Fibroblast of the aortic adventitia (primary cell): ENCODE results near the gene EVI5. TPM values are rescaled to one million over a fixed set of nuclear protein-coding genes. Genes with fewer than 3 reads are reported as not detected.

Source experiments
- DNase-seq: peaks from one replicate; pipeline ENCODE4 v3.0.0-alpha.2; 2010; ENCODE audit warnings: low read depth
- H3K4me3 ChIP-seq: 2 replicates; pipeline ENCODE4 v1.5.1; 2011; ENCODE audit warnings: low read depth, mild to moderate bottlenecking, control low read depth, low read length, moderate library complexity
- CTCF ChIP-seq: IDR thresholded peaks from 2 replicates; pipeline ENCODE4 v1.5.1; 2011; ENCODE audit warnings: mild to moderate bottlenecking, low read length, control low read depth, inconsistent platforms; ENCODE audit not compliant: insufficient read depth
- total RNA-seq: library from RNA; depleted of rRNA; stranded (reverse); fragments of >200 nt; gene quantifications from 2 replicates; pipeline ENCODE4 v1.2.3, GENCODE V29; 2012; ENCODE audit warnings: low replicate concordance

Gene EVI5
- total RNA-seq, 1 donor: 55.3 TPM

- DNase-seq: no peak
- H3K4me3 ChIP-seq: no peak overlapping the region
- no peak for TF ChIP-seq CTCF
These were observed 265.9 kb downstream of the EVI5 start for GRCh38 chr1:92519043-92519442.

- TF ChIP-seq CTCF: no peak
- no peak for DNase-seq
- H3K4me3 ChIP-seq: no peak overlapping the region
These were observed 268.3 kb downstream of the EVI5 start for GRCh38 chr1:92516574-92516973.

DNA sequence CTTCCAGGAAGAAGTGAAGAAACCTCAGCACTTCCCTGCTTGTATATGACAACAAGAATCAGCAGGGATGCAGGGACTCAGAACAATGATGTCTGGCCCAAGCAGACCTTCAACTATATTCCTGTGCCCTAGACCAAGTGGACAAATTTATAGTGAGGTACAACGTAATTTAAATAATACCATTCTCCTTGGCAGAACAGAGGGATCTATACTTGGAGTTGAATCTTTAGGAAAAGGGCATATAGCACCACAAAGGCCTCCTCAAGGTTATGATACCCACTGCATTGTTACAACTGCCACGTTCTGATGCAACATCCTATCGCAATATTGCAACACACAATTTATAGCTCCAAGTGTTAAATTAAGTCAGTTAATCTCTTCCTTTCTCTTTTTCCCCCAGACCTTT lies 269.1 kb downstream of the EVI5 start:
- H3K4me3 ChIP-seq: no peak overlapping the region
- no peak for TF ChIP-seq CTCF
- DNase-seq: peak; percentile 14

DNA sequence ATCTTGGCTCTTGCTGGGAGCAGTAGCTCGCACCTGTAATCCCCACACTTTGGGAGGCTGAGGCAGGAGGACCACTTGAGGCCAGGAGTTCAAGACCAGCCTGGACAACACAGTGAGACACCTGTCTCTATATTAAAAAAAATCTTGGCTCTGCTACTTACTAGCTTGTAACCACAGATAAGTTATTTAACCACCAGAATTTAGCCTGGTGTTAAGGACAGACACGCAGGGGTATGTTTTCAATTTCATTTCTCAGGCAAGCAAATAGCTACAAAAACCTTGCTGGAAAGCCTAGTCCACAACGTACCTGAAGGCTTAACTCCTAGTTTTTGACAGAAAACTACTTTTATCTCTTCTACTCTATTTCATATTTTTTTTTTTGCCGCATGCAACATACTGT lies 273.4 kb downstream of the EVI5 start:
- TF ChIP-seq CTCF: no peak
- H3K4me3 ChIP-seq: no peak overlapping the region
- DNase-seq: no peak

GRCh38 chr1:92509619-92510018 lies 275.3 kb downstream of the EVI5 start:
- no peak for TF ChIP-seq CTCF
- H3K4me3 ChIP-seq: no peak overlapping the region
- DNase-seq: no peak

DNA sequence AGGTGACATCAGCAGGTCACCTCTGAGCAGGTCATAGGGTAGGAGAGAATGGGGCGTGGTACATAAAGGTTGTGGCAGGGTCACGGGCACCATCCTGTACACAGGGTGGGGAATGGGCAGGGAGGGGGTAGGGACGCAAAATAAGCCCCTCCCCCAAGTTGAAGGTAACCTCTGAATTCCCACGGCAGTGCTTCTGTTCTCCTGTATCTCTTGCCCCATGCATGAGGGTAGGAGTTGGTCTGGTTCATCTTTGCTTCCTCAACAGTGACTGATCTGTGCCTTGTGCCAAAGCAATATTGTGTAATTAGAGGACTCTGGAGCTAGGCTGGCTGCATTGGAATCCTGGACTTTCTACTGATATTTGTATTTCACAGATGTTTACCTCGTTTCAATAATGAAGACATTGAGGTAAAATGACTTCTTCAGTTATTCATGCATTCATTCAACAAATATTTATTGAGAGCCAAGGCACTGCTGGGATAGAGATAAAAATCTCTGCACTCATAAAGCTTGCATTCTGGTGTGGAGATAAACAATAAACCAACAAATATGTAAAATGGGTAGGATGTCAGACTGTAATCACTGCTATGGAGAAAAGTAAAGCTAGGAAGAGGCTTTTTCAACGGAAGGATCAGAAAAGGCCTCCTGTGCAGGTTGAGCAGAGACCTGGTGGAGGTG lies 279.8 kb downstream of the EVI5 start:
- no peak overlapping the region for H3K4me3 ChIP-seq
- no peak for TF ChIP-seq CTCF
- DNase-seq: no peak
